PFSK-1 (cell line): ENCODE results near the gene KIF5C.

ENCODE experiments used
- FOXP2 ChIP-seq: optimal IDR thresholded peaks from 2 replicates; pipeline ENCODE3; 2011; ENCODE audit warnings: borderline replicate concordance, control low read depth, inconsistent platforms; ENCODE audit not compliant: insufficient read depth; ENCODE audit errors: extremely low read length, extremely low read depth
- POLR2AphosphoS5 ChIP-seq: IDR thresholded peaks from 2 replicates; pipeline ENCODE4 v1.6.1; 2012; ENCODE audit warnings: low read depth, mild to moderate bottlenecking, control low read depth, low read length, moderate library complexity
- REST ChIP-seq, 2 experiments: IDR thresholded peaks; 2 replicates each; pipeline versions ENCODE4 v1.6.1 to v1.8.0; 2011 to 2012; ENCODE audit warnings: low read depth in 2 of 2, low read length in 2 of 2, control low read depth in 1 of 2, inconsistent platforms in 1 of 2, mild to moderate bottlenecking in 1 of 2, moderate library complexity in 1 of 2; ENCODE audit not compliant: insufficient read depth in 1 of 2
- SIN3A ChIP-seq: IDR thresholded peaks from 2 replicates; pipeline ENCODE4 v1.6.1; 2012; ENCODE audit warnings: mild to moderate bottlenecking, low read length, moderate library complexity, borderline replicate concordance; ENCODE audit not compliant: insufficient read depth
- TAF1 ChIP-seq: IDR thresholded peaks from 2 replicates; pipeline ENCODE4 v1.6.1; 2012; ENCODE audit warnings: low read length, control low read depth, borderline replicate concordance; ENCODE audit not compliant: insufficient read depth

Gene KIF5C

GRCh38 chr2:148989882-148990493, 115.0 kb downstream of the KIF5C start:
- TF ChIP-seq FOXP2 (no peak), SIN3A (no peak), REST (IDR thresholded peaks at IDR 0.05; ENCODE audit: insufficient read depth in 1 of 2, low read depth in 2 of 2, low read length in 2 of 2) (0 out of 4 replicates have a peak, but pooled peaks of 1 of the 2 experiments have one; percentile 65)

- no peak for TF ChIP-seq SIN3A
- no peak for TF ChIP-seq FOXP2
- TF ChIP-seq TAF1, result no peak
- TF ChIP-seq POLR2AphosphoS5, result no peak
- TF ChIP-seq REST (IDR thresholded peaks at IDR 0.05; ENCODE audit: insufficient read depth in 1 of 2, low read depth in 2 of 2, low read length in 2 of 2), result no peak
These were observed 115.9 kb downstream of the KIF5C start for GRCh38 chr2:148990968-148991367.

- TF ChIP-seq SIN3A, result no peak
- no peak for TF ChIP-seq REST (IDR thresholded peaks at IDR 0.05; ENCODE audit: insufficient read depth in 1 of 2, low read depth in 2 of 2, low read length in 2 of 2)
- TF ChIP-seq TAF1, result no peak
- TF ChIP-seq POLR2AphosphoS5, result no peak
- no peak for TF ChIP-seq FOXP2
These were observed 117.4 kb downstream of the KIF5C start for GRCh38 chr2:148992448-148992847.

- no peak for TF ChIP-seq POLR2AphosphoS5
- TF ChIP-seq SIN3A, result no peak
- TF ChIP-seq TAF1, result no peak
- TF ChIP-seq REST (IDR thresholded peaks at IDR 0.05; ENCODE audit: insufficient read depth in 1 of 2, low read depth in 2 of 2, low read length in 2 of 2), result no peak
- no peak for TF ChIP-seq FOXP2
These were observed 118.3 kb downstream of the KIF5C start for GRCh38 chr2:148993351-148993750.

- TF ChIP-seq POLR2AphosphoS5 (no peak), REST (IDR thresholded peaks at IDR 0.05; ENCODE audit: insufficient read depth in 1 of 2, low read depth in 2 of 2, low read length in 2 of 2) (no peak), FOXP2 (no peak), TAF1 (no peak), SIN3A (no peak)
These were observed 119.3 kb downstream of the KIF5C start for GRCh38 chr2:148994341-148994740.
